ENCODE results near the gene GRM3. TPM values are rescaled to one million over a fixed set of nuclear protein-coding genes. Genes with fewer than 3 reads are reported as not detected.

Gene GRM3
- total RNA-seq, 1 donor from 2014 or later = 1.7 TPM

DNA sequence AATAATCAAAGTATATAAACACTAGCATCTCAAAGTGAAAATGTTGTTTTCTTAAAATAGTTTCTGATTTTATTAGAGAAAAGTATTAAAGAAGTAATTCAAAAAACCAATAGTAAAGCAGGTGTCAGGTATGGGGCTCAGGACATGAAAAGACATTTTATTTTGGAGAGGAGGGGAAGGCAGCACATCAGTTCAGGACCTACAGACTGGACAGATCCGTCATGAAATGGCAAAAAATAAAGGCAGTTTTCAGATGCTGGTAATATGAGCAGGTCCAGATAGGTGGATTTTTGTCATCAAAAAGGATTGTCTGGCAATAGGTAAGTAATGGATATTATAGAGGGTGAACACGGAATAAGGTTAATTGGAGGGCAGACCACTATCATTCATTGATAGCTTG, 49.0 kb downstream of the GRM3 start:
- DNase-seq (ENCODE audit: low spot score) = no peak

DNA sequence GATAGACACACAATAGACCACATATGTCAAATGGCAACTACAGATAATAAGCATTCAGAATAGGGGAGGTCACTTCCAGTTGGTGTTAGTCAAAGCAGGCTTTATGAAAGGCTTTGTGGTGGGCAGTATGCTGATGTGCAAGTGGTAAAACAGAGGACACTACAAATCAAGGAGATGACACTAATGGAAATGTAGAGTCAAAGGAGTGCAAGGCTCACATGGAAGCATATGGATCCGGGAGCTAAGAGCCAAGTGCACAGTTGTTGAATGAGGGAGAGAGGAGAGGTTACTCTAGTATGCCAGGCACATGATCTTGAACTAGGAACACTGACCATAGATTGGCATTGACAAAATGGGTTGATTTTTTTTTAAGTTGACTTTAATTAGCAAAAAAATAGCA, 62.7 kb downstream of the GRM3 start:
- no peak for DNase-seq (ENCODE audit: low spot score)

DNA sequence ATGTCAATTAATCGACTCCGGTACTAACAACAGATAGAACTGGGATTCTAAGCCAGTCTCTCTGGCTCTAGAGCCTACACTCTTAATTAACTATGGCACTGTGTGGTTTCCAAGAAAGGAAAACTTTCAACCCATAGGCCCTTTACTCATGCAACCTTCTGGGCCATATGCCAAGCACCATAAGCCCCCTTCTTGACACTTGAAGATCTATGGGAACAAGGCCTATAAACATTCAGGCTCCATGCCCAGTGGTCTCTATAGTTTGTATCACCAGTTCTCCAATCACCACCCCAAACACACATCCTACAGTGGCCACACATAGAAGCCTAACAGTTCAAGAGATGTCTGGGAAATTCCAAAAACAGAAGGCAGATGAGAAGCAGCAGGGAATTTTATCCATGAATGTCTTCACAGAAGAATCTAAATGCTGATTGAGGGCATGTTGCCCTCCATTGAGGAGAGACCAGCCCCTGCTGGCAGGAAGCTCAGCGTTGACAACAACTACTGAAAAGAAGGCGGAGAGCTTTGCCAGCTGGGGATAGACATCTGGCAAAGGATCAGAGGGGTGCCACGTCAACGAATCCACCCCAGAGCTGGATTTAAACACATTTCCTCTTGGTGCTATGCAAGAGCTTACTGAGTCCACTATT, 64.4 kb downstream of the GRM3 start:
- DNase-seq (ENCODE audit: low spot score) = peak; percentile 42

DNA sequence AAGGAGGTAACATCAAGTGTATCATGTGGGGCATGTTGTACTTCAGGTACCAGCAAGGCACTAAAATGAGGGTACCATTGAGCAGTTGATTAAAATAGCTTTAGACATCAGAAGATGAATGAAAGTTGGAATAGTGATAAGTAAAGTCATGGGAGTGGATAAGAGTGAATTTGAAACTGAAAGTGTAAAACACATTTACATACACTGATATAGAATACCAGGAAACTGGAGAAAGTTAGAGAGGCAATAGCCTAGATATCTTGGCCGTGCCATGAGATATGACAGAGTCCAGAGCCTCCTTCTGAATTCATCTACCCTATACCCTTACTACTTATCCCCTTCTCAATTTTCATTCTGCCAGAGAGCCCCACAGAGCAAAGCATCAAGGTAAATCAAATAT, 76.6 kb downstream of the GRM3 start:
- no peak for DNase-seq (ENCODE audit: low spot score)

DNA sequence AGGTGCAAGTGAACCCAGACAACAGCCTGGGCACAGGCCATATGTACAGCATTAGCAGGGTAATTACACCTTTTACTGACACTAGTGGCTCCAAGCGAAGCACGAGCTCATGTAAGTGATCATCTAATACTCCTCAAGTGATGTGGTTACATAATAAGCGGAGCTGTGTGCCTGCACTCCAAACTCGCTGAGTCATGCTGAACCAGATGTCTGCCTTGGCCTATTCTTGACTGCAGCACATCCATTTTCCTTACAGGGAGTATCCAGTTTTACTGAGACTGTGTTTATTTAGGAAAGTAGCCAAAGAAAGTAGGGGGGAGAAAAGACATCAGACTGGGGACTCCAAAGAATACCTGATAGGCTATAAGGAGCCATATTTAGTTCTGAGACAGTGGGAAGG, 90.1 kb downstream of the GRM3 start:
- no peak for DNase-seq (ENCODE audit: low spot score)

DNA sequence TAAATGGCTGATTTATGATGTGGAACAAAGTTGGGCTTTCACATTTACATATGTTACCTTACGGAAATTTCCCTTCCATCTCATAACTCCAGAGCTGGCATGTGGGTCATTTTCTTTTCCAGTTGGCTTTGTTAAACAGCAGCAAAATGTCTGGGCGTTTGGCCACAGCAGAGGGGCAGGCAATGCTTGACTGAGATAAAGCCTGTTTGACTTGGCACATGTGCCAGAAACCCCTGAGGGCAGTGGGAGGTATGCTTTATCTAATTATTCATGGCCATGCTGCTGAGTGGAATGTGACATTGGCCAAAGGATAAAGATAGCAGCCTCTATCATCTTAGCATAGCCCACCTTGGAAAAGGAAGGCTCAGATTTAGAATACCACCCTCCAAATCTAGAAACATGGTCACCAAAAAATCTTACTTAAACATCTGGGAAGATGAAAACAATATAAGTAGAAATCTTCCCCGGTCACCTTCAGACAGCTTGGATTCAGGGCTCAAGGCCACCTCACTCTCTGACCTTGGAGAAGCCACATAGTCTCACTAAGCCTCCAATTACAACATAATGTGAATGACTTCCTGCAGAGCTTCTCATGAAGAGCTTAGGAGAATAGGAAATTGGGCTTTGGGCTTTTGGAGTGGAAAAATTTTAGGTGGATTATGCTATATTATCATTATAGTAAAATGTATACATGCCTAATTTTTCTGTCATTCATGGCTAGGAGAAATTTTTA, 101.5 kb downstream of the GRM3 start:
- no peak for DNase-seq (ENCODE audit: low spot score)

DNA sequence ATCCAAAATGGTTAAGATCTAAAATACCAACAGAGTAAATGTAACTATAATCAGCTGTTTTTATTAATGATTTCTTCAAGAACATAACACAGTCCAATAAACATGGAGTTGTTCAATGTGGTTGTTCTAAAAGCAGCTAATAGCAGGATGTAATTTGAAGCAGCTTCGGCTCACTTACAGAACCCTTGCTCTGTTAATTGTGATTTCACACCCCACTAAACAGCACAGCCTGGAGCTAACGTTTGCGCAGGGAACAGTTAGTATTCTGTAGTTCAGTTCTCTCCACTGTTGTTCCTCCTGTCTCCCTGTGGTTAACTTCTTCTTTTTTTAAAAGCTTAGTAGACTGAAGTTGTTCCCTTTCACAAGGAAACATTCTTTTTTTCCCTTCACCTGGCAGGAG, 104.0 kb downstream of the GRM3 start:
- DNase-seq (ENCODE audit: low spot score) = no peak

DNA sequence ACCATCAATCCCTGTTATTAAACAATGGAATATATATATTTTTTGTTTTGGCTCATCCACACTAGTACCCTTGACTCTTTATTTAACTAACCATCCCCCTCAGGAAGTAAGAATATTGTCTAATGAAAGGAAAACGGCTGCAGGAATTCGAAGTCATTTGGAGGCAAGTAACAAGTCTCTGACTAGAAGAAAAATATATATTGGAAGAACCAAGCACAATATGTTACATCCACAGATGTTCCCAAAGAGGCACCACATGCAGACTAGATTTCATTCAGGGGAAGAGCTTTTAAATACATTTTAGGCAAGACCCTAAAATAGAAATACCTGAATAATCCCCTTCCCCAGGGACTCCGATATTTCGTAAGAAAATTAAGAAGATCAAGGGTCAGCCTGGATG, 104.5 kb downstream of the GRM3 start:
- DNase-seq (ENCODE audit: low spot score) = no peak

DNA sequence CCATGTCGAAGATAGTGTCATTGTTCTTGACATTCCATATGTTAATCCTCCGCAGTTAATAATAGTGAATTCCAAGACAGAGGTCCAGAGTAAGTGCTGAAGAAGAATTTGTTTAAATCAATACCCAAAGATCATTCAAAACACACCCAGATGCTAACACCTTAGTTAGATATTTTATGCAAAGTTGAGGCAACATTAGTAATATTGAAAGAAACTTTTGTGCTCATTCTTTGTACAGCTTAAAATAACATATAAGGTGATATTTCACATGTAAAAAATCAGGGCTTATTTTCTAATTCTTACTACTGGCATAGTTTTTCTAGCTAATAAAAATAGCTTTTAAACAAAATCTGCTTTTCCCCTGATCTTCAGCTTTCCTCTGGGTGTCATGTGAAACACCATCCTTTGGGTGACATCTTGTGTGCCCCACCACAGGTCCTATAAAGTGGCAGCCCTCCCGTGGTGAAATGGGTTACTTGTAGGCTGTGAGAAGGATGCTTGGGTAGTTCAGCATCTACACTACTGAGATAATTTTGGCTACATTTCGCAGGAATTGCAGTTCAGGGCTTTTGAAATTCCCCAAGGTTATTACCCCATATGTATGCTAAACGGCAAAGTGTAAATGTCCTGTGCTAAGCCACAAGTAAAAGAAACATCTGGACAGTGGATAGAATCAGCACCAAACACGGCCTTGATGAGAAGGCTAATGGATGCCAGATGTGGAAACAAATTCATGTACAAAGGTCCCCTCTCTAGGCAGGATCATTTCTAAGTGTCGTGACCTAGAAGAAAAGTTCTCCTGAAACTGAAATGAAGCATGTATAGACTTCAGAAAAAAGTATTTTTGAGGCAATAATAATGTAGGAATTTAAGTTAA, 105.4 kb downstream of the GRM3 start:
- DNase-seq (ENCODE audit: low spot score) = no peak

DNA sequence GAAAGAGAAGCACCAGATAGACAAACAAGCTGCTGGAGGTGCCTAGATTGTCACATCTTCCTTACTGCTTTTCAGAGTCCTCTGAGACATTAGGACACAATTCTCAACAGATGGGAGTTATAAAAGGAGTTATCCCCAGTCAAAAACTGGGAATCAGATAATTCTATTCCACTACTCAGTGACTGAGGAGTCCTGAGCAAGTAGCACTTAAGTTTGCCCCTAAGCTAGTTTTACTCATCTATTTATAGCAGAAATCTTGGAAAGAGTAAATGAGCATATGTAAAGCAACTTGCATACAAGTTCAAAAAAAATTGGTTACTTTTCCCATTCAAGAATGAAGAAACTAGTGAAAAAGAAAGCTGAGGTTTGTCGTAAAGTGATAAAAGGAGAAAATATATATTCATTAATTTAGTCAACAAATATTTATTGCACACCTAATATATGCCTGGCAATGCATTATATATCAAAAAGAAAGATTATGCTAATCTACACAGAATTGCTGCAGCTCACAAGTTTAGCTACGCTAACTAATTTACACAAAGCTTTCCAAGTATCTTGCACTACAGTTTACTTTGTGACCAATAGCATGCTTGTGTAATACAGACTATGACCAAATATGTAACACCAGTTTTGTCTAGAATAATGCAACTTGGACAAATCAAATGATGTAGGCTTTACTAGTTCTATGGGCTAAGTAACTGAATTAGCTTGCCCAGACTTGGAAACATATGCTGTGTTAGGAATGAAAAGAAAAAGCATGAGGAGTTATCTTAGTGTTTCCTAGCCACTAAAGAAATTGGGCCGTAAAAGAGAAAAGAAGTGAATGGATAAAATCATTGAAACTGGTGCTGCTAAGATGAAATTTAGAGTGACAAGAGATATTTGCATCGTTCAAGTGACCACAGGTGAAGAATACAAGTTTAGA, 106.3 kb downstream of the GRM3 start:
- DNase-seq (ENCODE audit: low spot score) = no peak

DNA sequence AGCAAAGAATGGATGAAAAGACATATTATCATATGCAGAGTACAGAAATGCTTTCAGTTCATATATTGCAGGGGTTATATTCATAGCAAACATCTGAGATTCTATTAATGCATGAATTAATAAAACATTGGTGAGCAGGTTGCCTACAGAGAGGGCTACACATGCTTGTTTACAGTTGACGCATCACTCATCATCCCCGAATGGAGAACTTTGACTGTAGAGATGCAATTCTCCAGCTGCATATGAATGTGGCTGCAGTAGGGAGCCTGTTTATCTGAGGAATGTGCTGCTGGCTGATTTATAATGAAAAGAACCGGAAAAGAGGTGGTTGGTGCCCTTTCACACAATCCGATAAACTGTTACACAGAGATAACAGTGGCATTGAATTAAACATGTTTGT, 116.5 kb downstream of the GRM3 start:
- DNase-seq (ENCODE audit: low spot score) = no peak

DNA sequence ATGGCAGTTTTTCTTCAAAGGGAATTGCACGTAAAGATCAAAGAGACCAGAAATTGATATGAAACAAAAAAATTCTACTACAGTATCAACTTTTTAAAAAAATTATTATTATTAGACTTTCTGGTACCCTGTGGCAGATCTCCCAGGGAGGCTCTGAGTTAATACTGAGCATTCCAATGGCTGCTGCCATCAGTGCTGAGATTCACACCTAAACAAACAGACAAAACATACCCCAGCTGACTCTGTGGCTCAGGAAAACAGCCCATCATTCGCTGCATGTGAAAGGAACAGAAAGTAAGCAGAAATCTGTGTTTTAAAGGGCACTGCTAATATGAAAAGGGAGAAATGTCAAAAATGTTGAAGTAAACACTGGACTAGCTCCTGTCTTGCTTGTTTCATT, 118.4 kb downstream of the GRM3 start:
- DNase-seq (ENCODE audit: low spot score) = no peak

DNA sequence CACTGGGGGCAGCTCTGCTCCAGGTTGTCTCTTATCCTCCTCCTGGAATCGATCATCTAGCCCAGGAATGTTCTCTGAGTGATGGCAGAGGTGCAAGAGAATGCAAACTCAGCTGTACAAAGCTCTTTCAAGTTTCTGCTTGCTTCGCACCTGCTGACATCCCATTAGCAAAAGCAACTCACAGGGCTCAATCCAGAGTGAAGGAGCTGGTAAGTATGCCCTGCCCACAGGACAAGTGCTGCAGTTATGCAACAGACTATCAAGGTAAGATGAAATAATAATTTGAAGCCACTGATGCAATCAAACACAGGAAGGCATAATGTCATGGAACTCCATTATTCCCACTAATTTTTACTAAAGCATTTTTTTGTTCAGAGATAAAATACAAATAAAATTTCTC, 122.2 kb downstream of the GRM3 start:
- DNase-seq (ENCODE audit: low spot score) = no peak

DNA sequence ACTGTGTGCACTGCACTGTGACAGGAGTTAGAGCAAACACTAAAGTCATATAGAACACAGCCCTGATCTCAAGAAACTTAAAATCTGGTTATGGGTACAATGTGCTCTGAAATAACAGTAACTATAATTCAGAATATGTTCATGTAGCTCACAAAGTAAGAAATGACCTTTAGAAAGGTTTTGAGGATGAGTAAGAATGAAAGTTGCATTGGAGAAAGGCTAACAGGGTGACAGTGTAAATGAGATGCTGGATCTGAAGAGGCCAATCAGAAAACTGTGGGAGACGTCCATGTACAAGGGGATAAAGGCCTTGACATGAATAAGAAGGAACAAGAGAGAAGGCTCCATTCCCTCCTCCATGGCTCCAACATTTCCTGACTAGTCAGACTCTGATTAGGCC, 124.7 kb downstream of the GRM3 start:
- DNase-seq (ENCODE audit: low spot score) = no peak

DNA sequence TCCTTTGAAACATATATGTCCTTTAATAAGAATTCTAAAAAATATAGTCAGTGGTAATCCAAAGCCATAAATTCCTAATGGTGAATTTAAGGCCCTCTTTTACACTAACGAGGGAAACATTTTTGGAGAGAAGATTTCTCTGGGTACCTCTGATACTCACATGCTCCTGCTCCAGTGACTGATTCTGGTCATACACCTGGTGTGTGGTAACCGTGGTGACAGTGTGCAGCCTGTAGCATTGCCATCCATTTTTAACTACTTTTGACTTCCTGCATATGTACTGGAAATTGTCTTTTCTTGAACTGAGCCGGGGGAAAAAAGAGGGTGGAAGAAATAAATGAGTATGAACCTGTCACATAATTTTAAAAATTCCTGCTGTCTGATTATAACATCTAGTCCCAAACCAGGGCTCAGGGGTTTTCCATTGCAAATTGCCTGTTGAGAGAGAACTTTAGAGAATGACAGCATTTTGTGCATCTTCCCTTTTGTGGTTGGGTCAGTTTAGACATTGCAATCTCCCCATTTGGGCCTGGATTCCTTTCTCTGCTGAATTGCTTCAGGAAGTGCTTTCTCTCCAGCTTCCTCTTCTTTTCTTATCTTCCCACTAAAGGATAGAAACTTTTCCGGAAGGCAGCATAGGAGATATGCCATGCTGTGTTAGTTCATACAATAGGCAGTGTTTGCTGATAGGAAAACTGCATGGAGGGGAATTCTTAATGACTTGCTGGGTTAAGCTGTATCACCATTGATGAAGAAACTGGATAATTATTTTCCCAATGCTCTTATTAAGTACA, 125.5 kb downstream of the GRM3 start:
- no peak for DNase-seq (ENCODE audit: low spot score)

DNA sequence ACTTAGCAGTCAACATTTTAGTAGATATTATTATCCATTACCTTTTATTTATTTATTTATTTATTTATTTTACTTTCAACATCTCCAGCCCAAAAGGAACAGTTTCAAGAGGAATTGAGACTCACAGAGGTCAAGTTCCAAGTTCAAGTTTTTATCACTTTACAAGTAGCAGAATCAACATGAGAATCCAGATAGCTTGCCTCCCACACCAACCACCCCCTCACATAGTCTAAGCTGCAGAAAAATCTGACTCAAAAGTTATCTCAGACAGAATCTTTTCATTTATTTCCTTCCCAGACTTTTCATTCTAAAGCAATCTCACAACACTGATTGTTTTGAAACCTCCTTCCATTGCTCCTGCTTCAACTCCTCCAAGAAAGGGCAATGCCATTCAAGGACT, 129.6 kb downstream of the GRM3 start:
- DNase-seq (ENCODE audit: low spot score) = no peak

DNA sequence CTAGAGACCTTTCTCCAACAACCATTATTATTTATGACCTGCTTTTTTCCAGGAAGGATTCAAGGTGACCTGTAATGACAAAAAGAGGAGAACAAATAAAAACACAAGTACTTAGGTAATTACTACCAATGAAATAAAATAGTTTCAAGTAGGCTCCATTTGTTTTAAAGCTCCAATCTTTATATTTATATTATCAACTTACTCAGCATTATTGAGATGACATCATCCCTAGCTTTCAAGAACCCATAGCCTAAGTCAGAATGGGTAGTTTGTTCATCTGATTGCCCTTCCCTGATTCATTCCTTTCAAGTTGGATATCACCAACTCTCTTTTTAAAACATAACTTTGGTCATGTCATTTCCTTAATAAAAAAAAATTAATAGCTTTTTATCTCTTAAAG, 131.5 kb downstream of the GRM3 start:
- no peak for DNase-seq (ENCODE audit: low spot score)

DNA sequence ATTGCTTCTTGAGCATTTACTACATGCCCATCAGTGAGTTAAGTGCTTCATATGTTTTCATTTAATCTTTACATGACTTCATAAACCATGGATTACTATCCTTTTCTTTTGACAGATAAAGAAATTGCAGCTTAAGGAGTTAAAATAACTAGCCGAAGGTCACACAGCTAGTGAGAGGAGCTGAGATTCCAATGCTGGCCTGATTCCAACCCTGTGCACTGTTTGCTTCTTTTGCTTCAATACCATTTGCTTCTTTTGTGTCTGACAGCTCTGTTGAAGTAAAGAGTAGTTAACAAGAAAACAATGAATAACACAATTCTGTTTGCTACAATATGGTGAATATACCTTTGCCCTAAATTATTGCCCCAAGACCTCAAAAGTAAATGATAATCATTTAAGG, 132.4 kb downstream of the GRM3 start:
- no peak for DNase-seq (ENCODE audit: low spot score)

DNA sequence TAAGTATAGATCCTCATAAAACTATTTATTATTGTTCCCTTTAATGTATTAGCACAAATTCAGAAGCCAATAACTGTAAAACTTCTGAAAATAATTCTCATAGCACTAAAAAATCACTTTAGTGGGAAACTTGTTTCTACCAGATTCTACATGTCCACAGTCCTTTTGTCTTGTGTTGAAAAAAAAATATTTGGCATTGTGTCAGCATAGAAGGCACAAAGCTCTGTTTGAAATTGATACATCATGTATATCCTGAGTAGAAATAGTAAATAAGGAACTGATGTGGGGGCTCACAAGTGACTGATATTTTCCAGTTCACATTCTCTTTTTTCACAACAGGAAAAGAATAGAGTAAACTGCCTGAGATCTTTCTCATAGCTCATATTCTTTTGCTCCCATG, 134.6 kb downstream of the GRM3 start:
- no peak for DNase-seq (ENCODE audit: low spot score)

DNA sequence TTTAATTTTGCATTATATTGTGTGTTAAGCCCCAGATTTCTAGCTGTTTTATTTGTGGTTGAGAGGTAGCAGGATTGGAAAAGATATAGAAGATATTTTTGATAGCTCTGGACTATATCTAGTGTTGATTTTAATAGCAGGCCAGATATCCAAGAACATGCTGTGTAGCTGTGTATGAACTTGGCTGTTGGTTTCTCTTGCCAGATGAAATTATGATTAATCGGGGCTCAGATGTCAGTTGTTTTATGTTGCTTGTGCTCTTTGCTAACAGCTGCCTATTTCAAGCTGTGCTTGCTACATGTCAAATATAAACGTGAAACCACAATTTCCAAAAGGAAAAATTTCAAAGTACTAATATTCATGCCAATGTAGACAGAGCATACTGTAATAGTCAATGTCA, 141.1 kb downstream of the GRM3 start:
- DNase-seq (ENCODE audit: low spot score) = peak; percentile 6

DNA sequence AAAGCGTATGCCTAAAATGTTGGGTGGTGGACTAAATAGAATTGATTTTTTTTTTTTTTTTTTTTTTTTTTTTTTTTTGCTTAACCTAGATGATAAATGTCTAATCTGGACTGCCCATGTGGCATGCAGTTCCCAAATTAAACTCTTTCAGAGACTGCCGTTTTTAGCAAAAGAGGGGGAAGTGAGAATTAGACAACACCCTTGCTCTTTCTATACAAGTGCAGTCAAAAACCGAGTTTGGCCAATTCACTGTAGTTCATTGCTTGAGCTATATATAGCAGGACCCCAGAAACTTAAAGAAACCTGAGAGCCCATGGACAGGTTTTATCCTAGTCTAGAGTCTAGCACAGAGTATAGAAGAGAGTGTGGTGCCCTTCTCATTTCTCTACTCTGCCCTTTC, 141.9 kb downstream of the GRM3 start:
- no peak for DNase-seq (ENCODE audit: low spot score)

Measured in umbilical cord (tissue), 2 donors.